ENCODE results near the gene KIAA1755.

The KIAA1755 gene

GRCh38 chr20:38180781-38181180, 79.8 kb downstream of the KIAA1755 start:
- H3K9me3 ChIP-seq (ENCODE audit: insufficient read depth, low read depth, low read length) = peaks cover 1% of the 10 kb centered on the region

GRCh38 chr20:38179846-38180245, 80.7 kb downstream of the KIAA1755 start:
- Histone ChIP-seq H2AK5ac (ENCODE audit: low read length) (peak overlapping the region; percentile 26), H2BK5ac (ENCODE audit: low read depth, low read length, poor library complexity) (no peak overlapping the region), H3K9ac (ENCODE audit: low read length) (no peak overlapping the region), H2BK120ac (ENCODE audit: insufficient read depth, low read length, poor library complexity) (peak overlapping the region; percentile 82), H2BK12ac (ENCODE audit: low read length) (peak overlapping the region; percentile 87), H3K4ac (ENCODE audit: low read depth, low read length) (peak overlapping the region; percentile 76), H3K23ac (ENCODE audit: low read length) (no peak overlapping the region), H3K18ac (ENCODE audit: low read length) (no peak overlapping the region), H3K4me3 (ENCODE audit: low read depth, low read length) (no peak overlapping the region), H3K27me3 (ENCODE audit: insufficient read depth, low read length) (no peaks in the 10 kb centered on the region), H3K14ac (ENCODE audit: low read length) (peak overlapping the region; percentile 62), H3K79me1 (ENCODE audit: low read length) (peaks cover 23% of the 10 kb centered on the region), H3K9me3 (ENCODE audit: insufficient read depth, low read depth, low read length) (peaks cover 1% of the 10 kb centered on the region), H4K12ac (ENCODE audit: low read depth, low read length) (no peak overlapping the region), H4K91ac (ENCODE audit: low read depth, low read length) (peak overlapping the region; percentile 83), H3K4me1 (ENCODE audit: control insufficient read depth in 1 of 2, insufficient read depth in 2 of 2, low read length in 2 of 2) (peaks cover 17 to 30% of the 10 kb centered on the region in 2 experiments), H2AFZ (ENCODE audit: insufficient read depth, low read length, poor library complexity) (no peak overlapping the region), H3K4me2 (ENCODE audit: low read length) (no peak overlapping the region), H4K8ac (ENCODE audit: low read depth, low read length) (no peak overlapping the region), H3K27ac (ENCODE audit: low read depth, low read length) (peak overlapping the region; percentile 39), H3K79me2 (ENCODE audit: control insufficient read depth, insufficient read depth, low read length, poor library complexity) (no peaks in the 10 kb centered on the region), H3K36me3 (ENCODE audit: control insufficient read depth in 1 of 2, insufficient read depth in 2 of 2, low read length in 2 of 2) (no peaks in the 10 kb centered on the region)
- WGBS (ENCODE audit: extremely low coverage, insufficient coverage, insufficient read length) = no CpG with 5 or more reads among the region's 6 CpGs
- DNase-seq = peak in 1 of 2 donors; percentile 66

More at GRCh38 chr20:38180781-38181180, 79.8 kb downstream of the KIAA1755 start:
- no peak overlapping the region for H3K23ac ChIP-seq (ENCODE audit: low read length)
- H3K9ac ChIP-seq (ENCODE audit: low read length) = no peak overlapping the region
- H3K4me1 ChIP-seq (ENCODE audit: control insufficient read depth in 1 of 2, insufficient read depth in 2 of 2, low read length in 2 of 2) = peaks cover 17 to 26% of the 10 kb centered on the region in 2 experiments
- H2BK120ac ChIP-seq (ENCODE audit: insufficient read depth, low read length, poor library complexity) = peak overlapping the region; percentile 81
- H3K4ac ChIP-seq (ENCODE audit: low read depth, low read length) = peak overlapping the region; percentile 40
- no peaks in the 10 kb centered on the region for H3K36me3 ChIP-seq (ENCODE audit: control insufficient read depth in 1 of 2, insufficient read depth in 2 of 2, low read length in 2 of 2)
- H3K27me3 ChIP-seq (ENCODE audit: insufficient read depth, low read length) = no peaks in the 10 kb centered on the region
- no peak overlapping the region for H3K4me3 ChIP-seq (ENCODE audit: low read depth, low read length)
- peak overlapping the region; percentile 17 for H4K8ac ChIP-seq (ENCODE audit: low read depth, low read length)
- H3K79me1 ChIP-seq (ENCODE audit: low read length) = peaks cover 23% of the 10 kb centered on the region
- no CpG with 5 or more reads among the region's 5 CpGs for WGBS (ENCODE audit: extremely low coverage, insufficient coverage, insufficient read length)
- no peak overlapping the region for H3K27ac ChIP-seq (ENCODE audit: low read depth, low read length)
- no peak overlapping the region for H2AFZ ChIP-seq (ENCODE audit: insufficient read depth, low read length, poor library complexity)
- peak overlapping the region; percentile 23 for H2BK5ac ChIP-seq (ENCODE audit: low read depth, low read length, poor library complexity)
- H3K14ac ChIP-seq (ENCODE audit: low read length) = peak overlapping the region; percentile 75
- no peak overlapping the region for H3K4me2 ChIP-seq (ENCODE audit: low read length)
- H4K91ac ChIP-seq (ENCODE audit: low read depth, low read length) = peak overlapping the region; percentile 93
- H3K79me2 ChIP-seq (ENCODE audit: control insufficient read depth, insufficient read depth, low read length, poor library complexity) = no peaks in the 10 kb centered on the region
- peak overlapping the region; percentile 98 for H2BK12ac ChIP-seq (ENCODE audit: low read length)
- peak overlapping the region; percentile 75 for H2AK5ac ChIP-seq (ENCODE audit: low read length)
- DNase-seq = peak; percentile 77 to 84
- H4K12ac ChIP-seq (ENCODE audit: low read depth, low read length) = no peak overlapping the region
- peak overlapping the region; percentile 53 for H3K18ac ChIP-seq (ENCODE audit: low read length)

GRCh38 chr20:38178581-38178980, 82.0 kb downstream of the KIAA1755 start:
- Histone ChIP-seq H4K12ac (ENCODE audit: low read depth, low read length) (no peak overlapping the region), H2BK12ac (ENCODE audit: low read length) (no peak overlapping the region), H3K27ac (ENCODE audit: low read depth, low read length) (no peak overlapping the region), H3K14ac (ENCODE audit: low read length) (no peak overlapping the region), H3K9ac (ENCODE audit: low read length) (no peak overlapping the region), H3K9me3 (ENCODE audit: insufficient read depth, low read depth, low read length) (peaks cover 1% of the 10 kb centered on the region), H3K79me2 (ENCODE audit: control insufficient read depth, insufficient read depth, low read length, poor library complexity) (no peaks in the 10 kb centered on the region), H2BK5ac (ENCODE audit: low read depth, low read length, poor library complexity) (no peak overlapping the region), H4K91ac (ENCODE audit: low read depth, low read length) (peak overlapping the region; percentile 48), H3K4ac (ENCODE audit: low read depth, low read length) (no peak overlapping the region), H2AFZ (ENCODE audit: insufficient read depth, low read length, poor library complexity) (no peak overlapping the region), H3K23ac (ENCODE audit: low read length) (no peak overlapping the region), H4K8ac (ENCODE audit: low read depth, low read length) (no peak overlapping the region), H3K4me2 (ENCODE audit: low read length) (no peak overlapping the region), H3K79me1 (ENCODE audit: low read length) (peaks cover 19% of the 10 kb centered on the region), H2BK120ac (ENCODE audit: insufficient read depth, low read length, poor library complexity) (peak overlapping the region; percentile 11), H3K27me3 (ENCODE audit: insufficient read depth, low read length) (no peaks in the 10 kb centered on the region), H3K36me3 (ENCODE audit: control insufficient read depth in 1 of 2, insufficient read depth in 2 of 2, low read length in 2 of 2) (no peaks in the 10 kb centered on the region), H2AK5ac (ENCODE audit: low read length) (no peak overlapping the region), H3K18ac (ENCODE audit: low read length) (no peak overlapping the region), H3K4me1 (ENCODE audit: control insufficient read depth in 1 of 2, insufficient read depth in 2 of 2, low read length in 2 of 2) (peaks cover 16 to 25% of the 10 kb centered on the region in 2 experiments), H3K4me3 (ENCODE audit: low read depth, low read length) (no peak overlapping the region)
- WGBS (ENCODE audit: extremely low coverage, insufficient coverage, insufficient read length) = no CpG with 5 or more reads among the region's 4 CpGs
- DNase-seq = no peak

- no peak for DNase-seq
- Histone ChIP-seq H3K4me3 (ENCODE audit: low read depth, low read length) (no peak overlapping the region), H4K8ac (ENCODE audit: low read depth, low read length) (no peak overlapping the region), H3K9me3 (ENCODE audit: insufficient read depth, low read depth, low read length) (peaks cover 1% of the 10 kb centered on the region), H3K4ac (ENCODE audit: low read depth, low read length) (no peak overlapping the region), H3K4me1 (ENCODE audit: control insufficient read depth in 1 of 2, insufficient read depth in 2 of 2, low read length in 2 of 2) (peaks cover 15 to 27% of the 10 kb centered on the region in 2 experiments), H2AK5ac (ENCODE audit: low read length) (peak overlapping the region; percentile 33), H3K27me3 (ENCODE audit: insufficient read depth, low read length) (no peaks in the 10 kb centered on the region), H3K14ac (ENCODE audit: low read length) (peak overlapping the region; percentile 57), H3K4me2 (ENCODE audit: low read length) (no peak overlapping the region), H2AFZ (ENCODE audit: insufficient read depth, low read length, poor library complexity) (no peak overlapping the region), H3K79me2 (ENCODE audit: control insufficient read depth, insufficient read depth, low read length, poor library complexity) (no peaks in the 10 kb centered on the region), H2BK12ac (ENCODE audit: low read length) (peak overlapping the region; percentile 24), H4K91ac (ENCODE audit: low read depth, low read length) (peak overlapping the region; percentile 29), H3K23ac (ENCODE audit: low read length) (no peak overlapping the region), H3K18ac (ENCODE audit: low read length) (no peak overlapping the region), H4K12ac (ENCODE audit: low read depth, low read length) (no peak overlapping the region), H2BK120ac (ENCODE audit: insufficient read depth, low read length, poor library complexity) (no peak overlapping the region), H3K27ac (ENCODE audit: low read depth, low read length) (no peak overlapping the region), H3K36me3 (ENCODE audit: control insufficient read depth in 1 of 2, insufficient read depth in 2 of 2, low read length in 2 of 2) (no peaks in the 10 kb centered on the region), H3K9ac (ENCODE audit: low read length) (no peak overlapping the region), H3K79me1 (ENCODE audit: low read length) (peaks cover 17% of the 10 kb centered on the region), H2BK5ac (ENCODE audit: low read depth, low read length, poor library complexity) (no peak overlapping the region)
- WGBS (ENCODE audit: extremely low coverage, insufficient coverage, insufficient read length) = no CpG with 5 or more reads among the region's 8 CpGs
Measured at GRCh38 chr20:38178065-38178491, 82.5 kb downstream of the KIAA1755 start.
